ENCODE results near the gene PCNX2.
"Not testable (repeated sequence)": the region's sequence is repeated elsewhere in the genome, so short reads cannot be mapped to it uniquely, and the experiment has no call there.

The PCNX2 gene

DNA sequence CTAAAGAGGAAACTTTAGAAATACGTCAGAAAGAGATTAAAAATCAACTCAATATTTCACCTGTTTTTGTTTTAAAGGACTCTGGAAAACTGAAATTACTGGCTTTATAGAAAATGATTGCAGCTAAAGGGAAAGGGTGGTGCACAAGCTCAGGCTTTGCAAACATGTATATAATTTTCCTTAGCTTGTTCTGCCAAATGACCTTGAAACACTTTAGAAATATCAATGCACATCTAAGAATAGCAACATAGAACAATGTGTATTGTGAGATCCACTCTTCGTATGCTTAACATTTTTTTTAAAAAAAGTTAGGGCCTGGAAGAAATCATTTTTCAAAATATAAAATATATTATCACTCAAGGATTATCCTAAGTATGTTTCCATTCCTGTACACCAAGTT is 201.3 kb downstream of the PCNX2 start:
- DNase-seq, result no peak

- no peak for DNase-seq
Observed at GRCh38 chr1:233090746-233091494, 204.6 kb downstream of the PCNX2 start.

DNA sequence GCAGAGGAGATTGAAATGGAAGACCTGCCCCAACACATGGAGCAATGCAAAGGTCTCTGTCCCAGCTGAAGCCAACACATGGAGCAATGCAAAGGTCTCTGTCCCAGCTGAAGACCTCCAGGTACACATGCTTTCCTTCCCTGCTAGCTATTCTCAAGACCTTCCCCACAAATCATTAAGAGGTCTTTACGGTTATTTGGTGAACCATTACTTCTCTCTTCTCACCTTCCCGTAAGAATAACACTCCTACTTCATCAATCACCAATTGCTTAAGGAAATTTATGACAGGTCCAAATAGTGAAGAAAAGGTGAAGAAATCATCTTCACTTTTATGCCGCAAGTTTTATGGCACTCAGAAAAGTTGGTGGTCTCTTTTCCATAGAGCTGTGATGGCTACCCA is 206.3 kb downstream of the PCNX2 start:
- no peak for DNase-seq

DNA sequence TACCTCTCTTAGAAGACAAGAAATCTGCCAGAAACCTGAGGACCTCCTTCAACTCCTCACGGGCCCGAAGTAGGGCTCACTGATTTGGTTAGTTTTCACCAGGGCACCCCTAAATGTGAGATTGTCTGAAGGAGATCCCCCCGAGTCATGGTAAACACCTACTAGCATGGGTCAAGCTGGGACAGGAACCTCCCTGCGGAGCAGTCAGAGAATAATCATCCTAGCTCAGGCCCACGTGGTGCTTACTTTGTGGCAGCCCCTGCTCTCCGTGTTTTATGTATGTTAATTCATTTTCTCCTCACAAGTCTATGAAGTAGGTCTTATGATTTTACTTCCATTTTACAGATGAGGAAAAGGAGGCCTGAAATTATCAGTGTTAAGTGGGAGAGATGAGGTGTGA is 206.9 kb downstream of the PCNX2 start:
- DNase-seq, result no peak

DNA sequence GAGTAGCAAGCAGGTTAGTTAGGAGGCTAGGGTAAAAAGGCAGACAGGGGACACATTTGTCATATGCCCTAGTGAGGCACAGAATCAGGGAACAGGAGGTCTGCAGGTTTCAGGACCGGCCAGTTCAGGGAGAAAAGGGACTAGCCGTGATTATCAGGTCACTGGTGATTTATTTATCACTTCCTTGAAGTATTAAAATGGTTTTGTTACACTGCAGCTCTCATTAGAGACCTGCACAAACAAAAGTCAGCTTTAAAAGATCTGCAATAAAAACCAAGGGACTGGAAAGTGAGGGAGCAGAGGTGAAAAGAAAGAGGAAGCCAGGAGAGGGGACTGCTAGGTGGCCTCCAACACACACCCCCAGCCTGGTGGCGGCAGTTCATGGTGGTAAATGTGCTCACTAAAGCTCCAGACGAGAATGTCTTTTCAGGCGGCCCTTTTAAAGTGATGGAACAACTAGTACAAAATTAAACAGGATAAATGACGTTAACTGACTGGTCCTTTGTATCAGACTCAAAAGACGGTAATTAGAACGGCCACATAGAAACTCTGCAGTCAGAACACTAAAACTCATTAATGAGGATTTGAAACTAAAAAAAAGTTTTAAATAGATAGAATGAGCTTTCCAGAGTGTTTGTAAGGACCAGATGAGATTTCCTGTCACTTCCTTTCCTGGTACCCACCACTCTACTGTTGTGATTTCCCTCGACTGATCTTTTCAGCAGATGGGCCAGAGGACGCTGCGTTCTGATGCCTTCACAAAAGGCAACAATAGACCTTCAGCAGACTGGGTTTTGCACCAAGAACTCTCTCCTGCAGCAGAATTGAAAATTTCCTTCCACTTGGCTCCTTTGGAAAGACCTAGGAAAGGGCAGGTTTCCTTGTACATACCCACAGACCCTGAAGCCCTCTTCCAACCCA is 208.3 kb downstream of the PCNX2 start:
- DNase-seq, result no peak

DNA sequence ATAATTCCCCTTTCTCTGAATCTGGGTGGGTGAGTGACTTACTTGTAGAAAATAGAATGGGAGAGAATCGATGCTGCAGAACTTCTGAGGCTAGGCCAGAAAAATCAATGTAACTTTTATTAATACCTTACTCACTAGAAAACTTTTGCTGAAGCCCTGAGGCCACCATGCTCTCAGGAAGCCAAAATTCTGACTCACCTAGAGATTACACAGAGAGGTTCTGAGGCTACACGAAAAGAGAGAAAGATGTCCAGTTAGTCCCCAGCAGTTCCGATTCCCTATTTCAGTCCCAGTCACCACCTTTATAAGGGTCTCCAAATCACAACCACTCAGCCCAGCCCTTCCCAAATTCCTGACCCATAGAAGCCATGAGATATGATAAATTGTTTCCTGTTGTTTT is 210.0 kb downstream of the PCNX2 start:
- no peak for DNase-seq

DNA sequence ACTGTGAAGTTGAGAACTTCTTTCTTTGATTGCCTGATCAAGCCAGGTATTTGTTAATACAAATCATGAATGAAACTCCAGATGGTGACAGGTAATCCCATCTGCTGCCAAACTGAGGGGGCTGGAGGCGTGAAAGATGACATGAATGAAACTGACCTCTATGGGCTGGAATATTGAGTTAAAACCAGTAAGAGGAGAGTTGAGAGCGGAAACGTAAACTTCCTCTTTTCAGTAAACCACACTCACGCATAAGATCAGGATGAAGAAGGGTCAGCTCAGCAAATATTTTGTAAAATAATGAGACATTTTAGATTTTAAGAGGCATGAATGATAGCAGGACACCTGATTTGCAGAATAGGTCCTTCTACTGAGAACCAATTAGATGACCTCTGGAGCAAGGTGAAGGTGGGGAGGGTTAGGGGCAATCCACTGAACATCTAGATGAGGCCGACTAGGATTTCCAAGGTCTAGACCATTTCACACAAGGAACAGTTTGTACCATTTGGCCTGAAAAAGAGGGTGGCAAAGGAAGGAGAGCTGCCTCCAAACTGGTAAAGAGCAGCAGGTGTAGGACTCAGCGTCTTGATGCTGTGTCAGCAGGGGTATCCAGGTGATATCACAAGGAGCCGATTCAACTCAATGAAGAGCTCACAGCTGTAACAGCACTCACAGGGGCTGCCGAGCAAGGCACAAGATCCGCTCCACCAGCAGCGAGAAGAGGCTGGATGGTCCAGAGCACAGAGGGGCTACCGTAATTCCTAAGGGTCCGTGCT is 212.6 kb downstream of the PCNX2 start:
- DNase-seq, result no peak

DNA sequence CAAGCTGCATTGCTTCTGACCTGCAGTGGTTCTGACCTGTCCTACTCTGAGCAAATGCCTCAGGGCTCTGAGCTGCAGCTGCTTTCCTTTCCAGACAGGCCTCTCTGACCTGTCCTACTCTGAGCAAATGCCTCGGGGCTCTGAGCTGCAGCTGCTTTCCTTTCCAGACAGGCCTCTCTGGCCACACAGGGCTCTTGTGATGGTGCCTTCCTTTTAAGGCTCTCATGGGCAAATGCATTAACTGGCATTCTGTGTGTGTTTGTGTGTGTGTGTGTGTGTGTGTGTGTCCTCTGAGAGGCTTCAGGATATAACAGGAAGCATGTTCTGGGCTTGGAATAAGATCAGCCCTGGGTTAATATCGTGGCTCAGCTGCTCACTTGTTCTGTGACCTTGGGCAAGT is 213.8 kb downstream of the PCNX2 start:
- no peak for DNase-seq

DNA sequence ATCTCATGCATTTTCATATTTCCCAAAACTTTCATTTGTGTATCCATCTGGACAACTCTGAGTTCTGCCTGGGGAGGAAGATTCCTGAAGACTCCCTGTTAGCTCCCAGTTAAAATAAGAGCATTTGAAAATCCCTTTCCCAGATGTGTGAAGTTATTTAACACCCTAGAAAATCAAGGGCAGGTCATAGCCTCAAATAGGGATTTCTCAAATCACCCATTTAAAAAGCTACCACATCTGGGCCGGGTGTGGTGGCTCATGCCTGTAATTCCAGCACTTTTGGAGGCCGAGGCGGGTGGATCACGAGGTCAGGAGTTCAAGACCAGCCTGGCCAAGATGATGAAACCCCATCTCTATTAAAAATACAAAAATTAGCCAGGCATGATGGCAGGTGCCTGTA is 214.7 kb downstream of the PCNX2 start:
- not testable (repeated sequence) for DNase-seq

- no peak for DNase-seq
Observed at GRCh38 chr1:233080286-233080685, 215.2 kb downstream of the PCNX2 start.

GRCh38 chr1:233079574-233079973 is 216.0 kb downstream of the PCNX2 start:
- no peak for DNase-seq

GRCh38 chr1:233078396-233078795 is 217.1 kb downstream of the PCNX2 start:
- no peak for DNase-seq

DNA sequence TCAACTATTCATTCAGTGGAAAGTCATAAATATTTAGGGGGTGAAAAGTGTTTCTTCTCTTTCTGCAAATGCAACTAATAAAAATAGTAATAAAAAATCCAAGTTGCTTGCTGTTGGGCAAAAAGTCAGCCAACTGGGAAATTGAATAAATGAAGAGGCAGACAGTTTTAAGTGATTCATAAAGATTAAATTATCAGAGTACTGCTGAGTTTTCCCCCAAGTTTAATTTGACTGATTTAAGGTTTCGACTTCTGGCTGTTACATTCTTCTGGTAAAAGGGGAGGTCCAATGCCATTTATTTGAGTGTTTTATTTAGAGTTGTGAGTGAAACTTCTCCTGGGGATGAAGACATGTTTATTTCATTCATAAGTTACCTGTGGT is 219.6 kb downstream of the PCNX2 start:
- no peak for DNase-seq

DNA sequence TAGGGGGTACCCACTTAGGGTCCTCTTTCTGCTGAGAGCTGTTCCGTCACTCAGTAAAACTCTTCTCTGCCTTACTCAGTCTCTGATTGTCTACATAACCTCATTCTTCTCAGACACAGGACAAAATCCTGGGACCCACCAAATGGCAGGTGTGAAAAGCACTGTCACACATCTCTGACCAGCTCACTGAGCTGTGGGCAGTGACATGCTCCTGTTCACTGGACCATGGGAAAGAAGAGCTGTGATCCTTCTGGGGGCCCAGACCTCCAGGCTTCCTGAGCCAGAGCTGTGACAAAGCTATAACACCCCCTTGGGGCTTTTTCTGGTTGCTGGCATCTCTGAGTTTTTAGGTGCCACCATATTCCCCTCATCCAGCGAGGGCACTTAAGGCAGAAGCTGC is 229.4 kb downstream of the PCNX2 start:
- no peak for DNase-seq

DNA sequence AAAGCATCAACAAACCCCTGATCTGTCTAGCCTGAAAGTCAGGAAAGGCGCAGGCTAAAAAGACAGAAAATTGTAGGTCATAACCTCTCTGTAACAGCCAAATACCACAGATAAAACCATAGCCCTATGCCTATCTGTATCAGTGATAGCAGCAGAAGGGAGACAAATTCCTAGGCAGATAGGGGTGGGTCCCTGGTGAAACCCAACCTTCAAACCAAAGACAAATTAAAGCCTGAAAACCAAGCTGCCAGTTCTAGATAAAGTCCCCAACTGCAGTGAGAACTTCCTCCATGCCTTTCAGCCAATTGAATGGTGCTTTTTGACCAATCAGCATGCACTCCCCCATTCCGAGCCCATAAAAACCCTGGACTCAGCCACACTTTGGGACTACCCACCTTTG is 229.8 kb downstream of the PCNX2 start:
- no peak for DNase-seq

- no peak for DNase-seq
Observed at GRCh38 chr1:233064988-233065387, 230.5 kb downstream of the PCNX2 start.

DNA sequence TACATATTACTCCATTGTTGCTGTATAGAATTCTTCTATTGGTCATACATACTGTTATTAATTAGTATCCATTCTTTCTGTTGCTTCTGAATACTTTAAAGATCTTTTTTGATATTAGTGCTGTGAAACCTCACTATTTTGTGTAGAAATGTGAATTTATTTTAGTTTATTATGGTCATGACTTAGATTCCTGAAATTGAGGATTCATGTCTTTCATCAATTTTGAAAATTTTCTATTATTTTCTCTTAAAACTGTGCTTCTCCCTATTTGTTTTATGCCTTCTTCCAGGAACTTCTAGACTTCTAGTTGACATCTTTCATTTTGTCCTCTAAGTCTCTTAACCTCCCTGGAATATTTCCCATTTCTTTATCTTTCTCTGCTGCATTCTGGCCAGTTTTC is 232.1 kb downstream of the PCNX2 start:
- DNase-seq, result no peak

DNA sequence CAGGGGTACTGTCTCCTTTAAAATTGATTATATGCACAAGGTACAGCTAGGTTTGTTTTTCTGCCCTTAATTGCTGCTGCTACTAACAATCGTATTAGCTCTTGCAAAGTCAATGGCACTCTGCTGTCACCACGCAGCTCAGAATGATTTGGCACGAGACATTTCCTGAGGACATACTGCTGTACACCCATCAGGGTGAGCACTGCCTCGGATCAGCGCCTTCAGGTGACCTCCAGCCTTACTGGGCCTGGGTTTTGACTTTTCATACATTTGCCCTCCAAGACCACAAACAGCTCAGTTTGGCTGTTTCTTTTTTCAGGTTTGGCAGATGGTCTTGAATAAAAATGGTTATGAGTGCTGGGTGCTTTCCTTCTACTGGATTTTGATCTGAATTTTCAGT is 234.3 kb downstream of the PCNX2 start:
- no peak for DNase-seq

GRCh38 chr1:233060461-233060994 is 235.0 kb downstream of the PCNX2 start:
- DNase-seq, result no peak

GRCh38 chr1:233057836-233058235 is 237.7 kb downstream of the PCNX2 start:
- no peak for DNase-seq

DNA sequence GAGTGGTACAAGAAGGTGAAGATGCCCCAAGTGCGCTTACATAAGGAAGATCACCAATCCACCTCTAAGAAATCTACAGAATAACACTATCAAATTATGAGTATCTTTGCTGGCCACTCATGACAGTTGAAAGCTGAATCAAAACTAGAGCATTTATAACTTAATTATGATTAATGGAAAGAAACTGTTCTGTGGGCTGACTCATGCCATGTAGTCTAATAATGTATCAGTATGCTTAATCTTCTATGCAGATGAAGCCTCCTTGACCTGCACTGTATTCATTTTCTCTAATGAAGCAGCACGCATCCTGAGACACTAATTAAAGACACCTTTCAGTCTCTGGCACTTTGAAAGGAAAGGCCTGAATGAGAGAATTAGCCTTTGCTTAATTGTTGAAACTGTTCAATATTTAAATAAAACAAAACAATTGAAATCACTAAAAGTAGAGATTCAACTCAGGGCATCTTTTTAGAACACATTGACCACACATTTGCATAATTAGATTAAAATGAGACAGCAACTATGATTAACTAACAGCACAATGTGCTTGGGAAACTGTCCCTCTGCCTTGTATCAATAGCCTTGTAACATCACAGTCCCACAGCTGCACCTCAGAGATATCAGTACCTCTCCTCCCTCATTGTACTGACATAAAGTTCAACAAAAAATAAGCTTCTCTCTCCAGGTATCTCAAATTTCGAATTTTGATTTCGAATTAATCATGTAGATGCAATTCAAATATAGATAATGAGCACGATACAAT is 239.5 kb downstream of the PCNX2 start:
- no peak for DNase-seq

- no peak for DNase-seq
Observed at GRCh38 chr1:233045588-233045987, 249.9 kb downstream of the PCNX2 start.
